Measurements from ENCODE around the gene MCRS1.

The MCRS1 gene

GRCh38 chr12:49563951-49564685 lies 3.8 kb downstream of the MCRS1 start:
- no peak overlapping the region for H4K12ac ChIP-seq (ENCODE audit: low read depth, low read length)
- H3K9ac ChIP-seq (ENCODE audit: low read length): no peak overlapping the region

GRCh38 chr12:49562831-49563230 lies 5.1 kb downstream of the MCRS1 start:
- Histone ChIP-seq H3K36me3 (ENCODE audit: control insufficient read depth in 1 of 2, insufficient read depth in 2 of 2, low read length in 2 of 2) (peaks cover 70 to 71% of the 10 kb centered on the region in 2 experiments), H3K4me3 (ENCODE audit: low read depth, low read length) (no peak overlapping the region), H3K27ac (ENCODE audit: low read depth, low read length) (no peak overlapping the region), H2BK120ac (ENCODE audit: insufficient read depth, low read length, poor library complexity) (no peak overlapping the region), H3K4me2 (ENCODE audit: low read length) (no peak overlapping the region), H2AFZ (ENCODE audit: insufficient read depth, low read length, poor library complexity) (no peak overlapping the region), H2BK12ac (ENCODE audit: low read length) (no peak overlapping the region), H2AK5ac (ENCODE audit: low read length) (no peak overlapping the region), H4K8ac (ENCODE audit: low read depth, low read length) (no peak overlapping the region), H3K27me3 (ENCODE audit: insufficient read depth, low read length) (no peaks in the 10 kb centered on the region), H3K79me1 (ENCODE audit: low read length) (peaks cover 7% of the 10 kb centered on the region), H3K9ac (ENCODE audit: low read length) (no peak overlapping the region), H4K12ac (ENCODE audit: low read depth, low read length) (no peak overlapping the region), H3K4me1 (ENCODE audit: control insufficient read depth in 1 of 2, insufficient read depth in 2 of 2, low read length in 2 of 2) (peaks cover 0 to 2% of the 10 kb centered on the region in 2 experiments), H4K91ac (ENCODE audit: low read depth, low read length) (no peak overlapping the region), H3K9me3 (ENCODE audit: insufficient read depth, low read depth, low read length) (no peaks in the 10 kb centered on the region), H3K79me2 (ENCODE audit: control insufficient read depth, insufficient read depth, low read length, poor library complexity) (peaks cover 7% of the 10 kb centered on the region), H3K14ac (ENCODE audit: low read length) (no peak overlapping the region), H3K18ac (ENCODE audit: low read length) (no peak overlapping the region), H2BK5ac (ENCODE audit: low read depth, low read length, poor library complexity) (no peak overlapping the region), H3K23ac (ENCODE audit: low read length) (no peak overlapping the region), H3K4ac (ENCODE audit: low read depth, low read length) (no peak overlapping the region)
- no CpG with 5 or more reads among the region's 6 CpGs for WGBS (ENCODE audit: extremely low coverage, insufficient coverage, insufficient read length)
- no peak for DNase-seq

More at GRCh38 chr12:49563951-49564685, 3.8 kb downstream of the MCRS1 start:
- H4K91ac ChIP-seq (ENCODE audit: low read depth, low read length): no peak overlapping the region
- no peak overlapping the region for H2BK12ac ChIP-seq (ENCODE audit: low read length)
- H4K8ac ChIP-seq (ENCODE audit: low read depth, low read length): no peak overlapping the region
- no peak overlapping the region for H3K4me2 ChIP-seq (ENCODE audit: low read length)
- peaks cover 8% of the 10 kb centered on the region for H3K79me1 ChIP-seq (ENCODE audit: low read length)
- H2BK120ac ChIP-seq (ENCODE audit: insufficient read depth, low read length, poor library complexity): no peak overlapping the region
- no peak overlapping the region for H3K4ac ChIP-seq (ENCODE audit: low read depth, low read length)
- no peak overlapping the region for H3K18ac ChIP-seq (ENCODE audit: low read length)
- peaks cover 58 to 60% of the 10 kb centered on the region in 2 experiments for H3K36me3 ChIP-seq (ENCODE audit: control insufficient read depth in 1 of 2, insufficient read depth in 2 of 2, low read length in 2 of 2)
- H3K27ac ChIP-seq (ENCODE audit: low read depth, low read length): no peak overlapping the region
- H3K27me3 ChIP-seq (ENCODE audit: insufficient read depth, low read length): no peaks in the 10 kb centered on the region
- no peak for DNase-seq
- H3K9me3 ChIP-seq (ENCODE audit: insufficient read depth, low read depth, low read length): no peaks in the 10 kb centered on the region
- no peak overlapping the region for H3K4me3 ChIP-seq (ENCODE audit: low read depth, low read length)
- peaks cover 8% of the 10 kb centered on the region for H3K79me2 ChIP-seq (ENCODE audit: control insufficient read depth, insufficient read depth, low read length, poor library complexity)
- WGBS (ENCODE audit: extremely low coverage, insufficient coverage, insufficient read length): no CpG with 5 or more reads among the region's 14 CpGs
- peaks cover 0 to 3% of the 10 kb centered on the region in 2 experiments for H3K4me1 ChIP-seq (ENCODE audit: control insufficient read depth in 1 of 2, insufficient read depth in 2 of 2, low read length in 2 of 2)
- H2AFZ ChIP-seq (ENCODE audit: insufficient read depth, low read length, poor library complexity): no peak overlapping the region
- no peak overlapping the region for H3K23ac ChIP-seq (ENCODE audit: low read length)
- H2AK5ac ChIP-seq (ENCODE audit: low read length): no peak overlapping the region
- H3K14ac ChIP-seq (ENCODE audit: low read length): no peak overlapping the region
- no peak overlapping the region for H2BK5ac ChIP-seq (ENCODE audit: low read depth, low read length, poor library complexity)

GRCh38 chr12:49562233-49562632 lies 5.7 kb downstream of the MCRS1 start:
- Histone ChIP-seq H3K14ac (ENCODE audit: low read length) (no peak overlapping the region), H3K36me3 (ENCODE audit: control insufficient read depth in 1 of 2, insufficient read depth in 2 of 2, low read length in 2 of 2) (peaks cover 76 to 77% of the 10 kb centered on the region in 2 experiments), H3K79me1 (ENCODE audit: low read length) (peaks cover under 1% of the 10 kb centered on the region), H2BK120ac (ENCODE audit: insufficient read depth, low read length, poor library complexity) (no peak overlapping the region), H4K12ac (ENCODE audit: low read depth, low read length) (no peak overlapping the region), H3K4me2 (ENCODE audit: low read length) (no peak overlapping the region), H3K18ac (ENCODE audit: low read length) (no peak overlapping the region), H4K8ac (ENCODE audit: low read depth, low read length) (no peak overlapping the region), H2AK5ac (ENCODE audit: low read length) (no peak overlapping the region), H4K91ac (ENCODE audit: low read depth, low read length) (no peak overlapping the region), H2AFZ (ENCODE audit: insufficient read depth, low read length, poor library complexity) (no peak overlapping the region), H3K9ac (ENCODE audit: low read length) (no peak overlapping the region), H3K27me3 (ENCODE audit: insufficient read depth, low read length) (no peaks in the 10 kb centered on the region), H3K4me1 (ENCODE audit: control insufficient read depth in 1 of 2, insufficient read depth in 2 of 2, low read length in 2 of 2) (peaks cover 0 to 2% of the 10 kb centered on the region in 2 experiments), H3K23ac (ENCODE audit: low read length) (no peak overlapping the region), H3K4ac (ENCODE audit: low read depth, low read length) (no peak overlapping the region), H3K9me3 (ENCODE audit: insufficient read depth, low read depth, low read length) (no peaks in the 10 kb centered on the region), H2BK5ac (ENCODE audit: low read depth, low read length, poor library complexity) (no peak overlapping the region), H3K4me3 (ENCODE audit: low read depth, low read length) (no peak overlapping the region), H2BK12ac (ENCODE audit: low read length) (no peak overlapping the region), H3K27ac (ENCODE audit: low read depth, low read length) (no peak overlapping the region), H3K79me2 (ENCODE audit: control insufficient read depth, insufficient read depth, low read length, poor library complexity) (peaks cover under 1% of the 10 kb centered on the region)
- no peak for DNase-seq
- WGBS (ENCODE audit: extremely low coverage, insufficient coverage, insufficient read length): no CpG with 5 or more reads among the region's 6 CpGs

- Histone ChIP-seq H3K9ac (ENCODE audit: low read length) (no peak overlapping the region), H4K12ac (ENCODE audit: low read depth, low read length) (no peak overlapping the region), H3K79me2 (ENCODE audit: control insufficient read depth, insufficient read depth, low read length, poor library complexity) (no peaks in the 10 kb centered on the region), H3K4ac (ENCODE audit: low read depth, low read length) (no peak overlapping the region), H3K36me3 (ENCODE audit: control insufficient read depth in 1 of 2, insufficient read depth in 2 of 2, low read length in 2 of 2) (peaks cover 76 to 87% of the 10 kb centered on the region in 2 experiments), H4K91ac (ENCODE audit: low read depth, low read length) (no peak overlapping the region), H3K4me2 (ENCODE audit: low read length) (no peak overlapping the region), H3K79me1 (ENCODE audit: low read length) (no peaks in the 10 kb centered on the region), H4K8ac (ENCODE audit: low read depth, low read length) (no peak overlapping the region), H3K4me3 (ENCODE audit: low read depth, low read length) (no peak overlapping the region), H3K23ac (ENCODE audit: low read length) (no peak overlapping the region), H3K14ac (ENCODE audit: low read length) (no peak overlapping the region), H3K4me1 (ENCODE audit: control insufficient read depth in 1 of 2, insufficient read depth in 2 of 2, low read length in 2 of 2) (no peaks in the 10 kb centered on the region), H2BK5ac (ENCODE audit: low read depth, low read length, poor library complexity) (no peak overlapping the region), H2BK120ac (ENCODE audit: insufficient read depth, low read length, poor library complexity) (no peak overlapping the region), H3K18ac (ENCODE audit: low read length) (no peak overlapping the region), H2AK5ac (ENCODE audit: low read length) (no peak overlapping the region), H2AFZ (ENCODE audit: insufficient read depth, low read length, poor library complexity) (no peak overlapping the region), H3K27ac (ENCODE audit: low read depth, low read length) (no peak overlapping the region), H3K9me3 (ENCODE audit: insufficient read depth, low read depth, low read length) (no peaks in the 10 kb centered on the region), H2BK12ac (ENCODE audit: low read length) (no peak overlapping the region), H3K27me3 (ENCODE audit: insufficient read depth, low read length) (no peaks in the 10 kb centered on the region)
- no CpG with 5 or more reads among the region's 7 CpGs for WGBS (ENCODE audit: extremely low coverage, insufficient coverage, insufficient read length)
- DNase-seq: no peak
Measured at GRCh38 chr12:49560695-49561094, 7.2 kb downstream of the MCRS1 start.
